Colonic mucosa (tissue), 4 donors: ENCODE measurements around the gene ABCA4. TPM values are rescaled to one million over a fixed set of nuclear protein-coding genes. Genes with fewer than 3 reads are reported as not detected.

ENCODE experiments used
- DNase-seq: peaks from one replicate; pipeline ENCODE4 v3.0.0-alpha.2; 2020
- H3K27ac ChIP-seq: fragments of 200-600 bp; one replicate; pipeline ENCODE4 v1.8.0; 2021
- H3K27me3 ChIP-seq: fragments of 200-600 bp; one replicate; pipeline ENCODE4 v1.8.0; 2021
- H3K36me3 ChIP-seq: fragments of 200-600 bp; one replicate; pipeline ENCODE4 v1.8.0; 2021
- H3K4me1 ChIP-seq: fragments of 200-600 bp; one replicate; pipeline ENCODE4 v1.8.0; 2021; ENCODE audit warnings: mild to moderate bottlenecking
- H3K4me3 ChIP-seq: fragments of 200-600 bp; one replicate; pipeline ENCODE4 v1.8.0; 2021
- H3K9ac ChIP-seq, 2 donors: one replicate each; pipeline ENCODE4 v1.7.0; 2013; ENCODE audit warnings: control low read depth in 2 of 2, low read depth in 2 of 2, low read length in 2 of 2
- H3K9me3 ChIP-seq: fragments of 200-600 bp; one replicate; pipeline ENCODE4 v1.8.0; 2021
- intact Hi-C: fragments of 100-400 bp; cut with DNase I; formaldehyde crosslinking; loops from one replicate; pipeline ENCODE4 v1.14.1; 2022
- total RNA-seq, 2 donors: library from RNA; stranded (reverse); fragmentation: NEBNext Ultra II Directional in 1 of 2; extraction: Animal tissue kit (Norgen Biotek cat#: 25700) in 1 of 2; gene quantifications; one replicate each; pipeline ENCODE4 v1.2.1, GENCODE V29; 2021
- TF ChIP-seq, protein P1 (sequence below): fragments of 200-600 bp; IDR thresholded peaks from one replicate; pipeline ENCODE4 v1.8.0; 2022; ENCODE audit warnings: antibody characterized with exemption, mild to moderate bottlenecking
- donor health status: healthy.
- donor health status: DM: no; HTN: no; CAD: no.
- donor health status: DM: no; HTN: no; CAD: no.

ABCA4 gene
- total RNA-seq, 2 donors from 2014 or later = 0.02 to 0.27 TPM

GRCh38 chr1:94121411-94121821, 468 bp upstream of the ABCA4 start:
- no peak overlapping the region for H3K9ac ChIP-seq
- no peaks in the 10 kb centered on the region for H3K36me3 ChIP-seq
- no peak overlapping the region for H3K4me3 ChIP-seq
- intact Hi-C loops = no loop called here
- no peak overlapping the region for H3K27ac ChIP-seq
- H3K27me3 ChIP-seq = no peaks in the 10 kb centered on the region
- no peaks in the 10 kb centered on the region for H3K4me1 ChIP-seq
- TF ChIP-seq, protein P1, sequence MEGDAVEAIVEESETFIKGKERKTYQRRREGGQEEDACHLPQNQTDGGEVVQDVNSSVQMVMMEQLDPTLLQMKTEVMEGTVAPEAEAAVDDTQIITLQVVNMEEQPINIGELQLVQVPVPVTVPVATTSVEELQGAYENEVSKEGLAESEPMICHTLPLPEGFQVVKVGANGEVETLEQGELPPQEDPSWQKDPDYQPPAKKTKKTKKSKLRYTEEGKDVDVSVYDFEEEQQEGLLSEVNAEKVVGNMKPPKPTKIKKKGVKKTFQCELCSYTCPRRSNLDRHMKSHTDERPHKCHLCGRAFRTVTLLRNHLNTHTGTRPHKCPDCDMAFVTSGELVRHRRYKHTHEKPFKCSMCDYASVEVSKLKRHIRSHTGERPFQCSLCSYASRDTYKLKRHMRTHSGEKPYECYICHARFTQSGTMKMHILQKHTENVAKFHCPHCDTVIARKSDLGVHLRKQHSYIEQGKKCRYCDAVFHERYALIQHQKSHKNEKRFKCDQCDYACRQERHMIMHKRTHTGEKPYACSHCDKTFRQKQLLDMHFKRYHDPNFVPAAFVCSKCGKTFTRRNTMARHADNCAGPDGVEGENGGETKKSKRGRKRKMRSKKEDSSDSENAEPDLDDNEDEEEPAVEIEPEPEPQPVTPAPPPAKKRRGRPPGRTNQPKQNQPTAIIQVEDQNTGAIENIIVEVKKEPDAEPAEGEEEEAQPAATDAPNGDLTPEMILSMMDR = no peak
- H3K9me3 ChIP-seq = no peaks in the 10 kb centered on the region
- no peak for DNase-seq

DNA sequence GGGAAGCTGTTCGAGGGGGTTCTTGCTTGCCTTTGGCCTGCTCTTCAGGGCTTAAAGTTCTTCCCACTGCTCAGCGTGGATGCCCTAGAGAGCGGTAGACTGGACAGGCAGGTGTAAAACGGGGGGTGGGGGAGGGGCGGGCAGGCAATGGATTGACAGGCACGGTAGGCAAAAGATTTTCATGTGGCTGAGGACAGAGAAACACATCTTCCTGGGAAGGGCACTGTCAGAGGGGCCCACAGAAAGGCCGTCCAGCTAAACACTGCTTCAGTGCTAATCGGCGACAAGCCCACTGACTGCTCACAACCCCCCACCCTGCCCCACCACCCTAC, 412 bp downstream of the ABCA4 start:
- H3K27me3 ChIP-seq = no peaks in the 10 kb centered on the region
- no peak overlapping the region for H3K27ac ChIP-seq
- H3K9me3 ChIP-seq = no peaks in the 10 kb centered on the region
- H3K9ac ChIP-seq = no peak overlapping the region
- no peak for DNase-seq
- H3K4me3 ChIP-seq = no peak overlapping the region
- intact Hi-C loops = no loop called here
- TF ChIP-seq, protein P1 = no peak
- H3K36me3 ChIP-seq = no peaks in the 10 kb centered on the region
- no peaks in the 10 kb centered on the region for H3K4me1 ChIP-seq

- Histone ChIP-seq H3K27me3 (no peaks in the 10 kb centered on the region), H3K9ac (no peak overlapping the region), H3K4me3 (no peak overlapping the region), H3K4me1 (no peaks in the 10 kb centered on the region), H3K27ac (no peak overlapping the region), H3K9me3 (no peaks in the 10 kb centered on the region), H3K36me3 (no peaks in the 10 kb centered on the region)
- intact Hi-C loops = no loop called here
- no peak for DNase-seq
- TF ChIP-seq, protein P1 = no peak
These were observed 965 bp downstream of the ABCA4 start for GRCh38 chr1:94119796-94120569.

- H3K27me3 ChIP-seq = no peaks in the 10 kb centered on the region
- H3K4me3 ChIP-seq = no peak overlapping the region
- H3K9ac ChIP-seq = no peak overlapping the region
- intact Hi-C loops = no loop called here
- no peaks in the 10 kb centered on the region for H3K4me1 ChIP-seq
- no peak overlapping the region for H3K27ac ChIP-seq
- DNase-seq = no peak
- H3K9me3 ChIP-seq = no peaks in the 10 kb centered on the region
- TF ChIP-seq, protein P1 = no peak
- no peaks in the 10 kb centered on the region for H3K36me3 ChIP-seq
These were observed 1.6 kb downstream of the ABCA4 start for GRCh38 chr1:94119306-94119705.

DNA sequence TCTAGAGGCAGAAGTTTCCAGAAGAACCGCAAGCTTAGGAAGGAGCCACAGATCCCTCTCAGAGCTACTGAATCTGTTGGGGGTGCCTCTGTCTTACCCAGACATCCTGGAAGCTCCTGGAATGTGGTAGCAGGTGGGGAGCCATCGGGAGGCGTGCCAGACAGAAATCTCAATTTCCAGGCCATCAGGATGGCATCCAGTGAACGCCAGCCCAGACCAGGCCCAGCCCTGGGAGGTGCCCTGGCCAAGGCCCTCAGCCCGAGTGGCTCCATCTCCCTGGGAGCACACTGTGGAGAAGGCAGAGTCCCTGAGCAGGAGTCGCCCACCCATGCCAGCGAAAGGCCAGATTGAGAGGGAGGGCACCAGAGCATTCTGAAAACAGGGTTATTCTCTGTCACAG, 2.5 kb downstream of the ABCA4 start:
- no peak overlapping the region for H3K9ac ChIP-seq
- TF ChIP-seq, protein P1 = no peak
- H3K36me3 ChIP-seq = no peaks in the 10 kb centered on the region
- H3K27ac ChIP-seq = no peak overlapping the region
- no peaks in the 10 kb centered on the region for H3K4me1 ChIP-seq
- no peaks in the 10 kb centered on the region for H3K27me3 ChIP-seq
- no peak for DNase-seq
- intact Hi-C loops = no loop called here
- H3K9me3 ChIP-seq = no peaks in the 10 kb centered on the region
- no peak overlapping the region for H3K4me3 ChIP-seq
